Ishikawa (cell line): ENCODE data around the gene LTB4R2.

Experiments used
- CEBPB ChIP-seq: IDR thresholded peaks from 2 replicates; pipeline ENCODE4 v1.6.1; 2012
- CREB1 ChIP-seq: IDR thresholded peaks from 2 replicates; pipeline ENCODE4 v1.6.1; 2012; ENCODE audit warnings: low read depth
- EGR1 ChIP-seq: IDR thresholded peaks from 2 replicates; pipeline ENCODE4 v1.6.1; 2012
- EP300 ChIP-seq: IDR thresholded peaks from 2 replicates; pipeline ENCODE4 v1.6.1; 2012; ENCODE audit warnings: borderline replicate concordance
- FOXM1 ChIP-seq: IDR thresholded peaks from 2 replicates; pipeline ENCODE4 v1.6.1; 2012; ENCODE audit warnings: low read depth, borderline replicate concordance
- MAX ChIP-seq: IDR thresholded peaks from 2 replicates; pipeline ENCODE4 v1.6.1; 2012
- NFIC ChIP-seq: IDR thresholded peaks from 2 replicates; pipeline ENCODE4 v1.6.1; 2012
- RAD21 ChIP-seq: IDR thresholded peaks from 2 replicates; pipeline ENCODE4 v1.6.1; 2012; ENCODE audit warnings: low read depth
- REST ChIP-seq: IDR thresholded peaks from 2 replicates; pipeline ENCODE4 v1.6.1; 2012; ENCODE audit warnings: low read depth, mild to moderate bottlenecking
- TAF1 ChIP-seq: IDR thresholded peaks from 2 replicates; pipeline ENCODE4 v1.6.1; 2012; ENCODE audit warnings: low read depth, mild to moderate bottlenecking
- TCF12 ChIP-seq: IDR thresholded peaks from 2 replicates; pipeline ENCODE4 v1.6.1; 2012; ENCODE audit warnings: low read depth
- TEAD4 ChIP-seq: IDR thresholded peaks from 2 replicates; pipeline ENCODE4 v1.6.1; 2012
- USF1 ChIP-seq: IDR thresholded peaks from 2 replicates; pipeline ENCODE4 v1.6.1; 2012
- YY1 ChIP-seq: IDR thresholded peaks from 2 replicates; pipeline ENCODE4 v1.6.1; 2012; ENCODE audit warnings: low read depth
- ZBTB7A ChIP-seq: IDR thresholded peaks from 2 replicates; pipeline ENCODE4 v1.6.1; 2012; ENCODE audit warnings: low read depth

The LTB4R2 gene

GRCh38 chr14:24342889-24343288 is 32.9 kb downstream of the LTB4R2 start:
- TF ChIP-seq EP300 (no peak), EGR1 (no peak), RAD21 (no peak), USF1 (no peak), MAX (no peak), FOXM1 (no peak), CEBPB (no peak), REST (no peak), ZBTB7A (no peak), TEAD4 (no peak), TAF1 (no peak), CREB1 (no peak), TCF12 (no peak), NFIC (no peak), YY1 (no peak)

- TF ChIP-seq NFIC (no peak), TAF1 (no peak), CEBPB (no peak), REST (no peak), RAD21 (no peak), USF1 (no peak), FOXM1 (no peak), TEAD4 (no peak), EGR1 (no peak)
These were observed 34.1 kb downstream of the LTB4R2 start for GRCh38 chr14:24343795-24344660.

- TF ChIP-seq EGR1 (no peak), TEAD4 (no peak), NFIC (no peak), YY1 (no peak), MAX (no peak), USF1 (no peak), ZBTB7A (no peak), RAD21 (no peak), CEBPB (no peak), CREB1 (no peak), TCF12 (no peak), EP300 (no peak), REST (no peak), TAF1 (no peak), FOXM1 (no peak)
These were observed 37.2 kb downstream of the LTB4R2 start for GRCh38 chr14:24347134-24347533.

GRCh38 chr14:24348186-24348585 is 38.2 kb downstream of the LTB4R2 start:
- TF ChIP-seq ZBTB7A (no peak), EGR1 (no peak), CREB1 (no peak), REST (no peak), EP300 (no peak), TAF1 (no peak), NFIC (no peak), USF1 (no peak), RAD21 (no peak), YY1 (no peak), TCF12 (no peak), TEAD4 (no peak), CEBPB (no peak), MAX (no peak), FOXM1 (no peak)
